ENCODE data around the gene HMGA1. TPM values are rescaled to one million over a fixed set of nuclear protein-coding genes. Genes with fewer than 3 reads are reported as not detected.

Gene HMGA1
- total and polyA plus RNA-seq, 2 experiments from 2014 or later = 1,411 to 2,052 TPM

DNA sequence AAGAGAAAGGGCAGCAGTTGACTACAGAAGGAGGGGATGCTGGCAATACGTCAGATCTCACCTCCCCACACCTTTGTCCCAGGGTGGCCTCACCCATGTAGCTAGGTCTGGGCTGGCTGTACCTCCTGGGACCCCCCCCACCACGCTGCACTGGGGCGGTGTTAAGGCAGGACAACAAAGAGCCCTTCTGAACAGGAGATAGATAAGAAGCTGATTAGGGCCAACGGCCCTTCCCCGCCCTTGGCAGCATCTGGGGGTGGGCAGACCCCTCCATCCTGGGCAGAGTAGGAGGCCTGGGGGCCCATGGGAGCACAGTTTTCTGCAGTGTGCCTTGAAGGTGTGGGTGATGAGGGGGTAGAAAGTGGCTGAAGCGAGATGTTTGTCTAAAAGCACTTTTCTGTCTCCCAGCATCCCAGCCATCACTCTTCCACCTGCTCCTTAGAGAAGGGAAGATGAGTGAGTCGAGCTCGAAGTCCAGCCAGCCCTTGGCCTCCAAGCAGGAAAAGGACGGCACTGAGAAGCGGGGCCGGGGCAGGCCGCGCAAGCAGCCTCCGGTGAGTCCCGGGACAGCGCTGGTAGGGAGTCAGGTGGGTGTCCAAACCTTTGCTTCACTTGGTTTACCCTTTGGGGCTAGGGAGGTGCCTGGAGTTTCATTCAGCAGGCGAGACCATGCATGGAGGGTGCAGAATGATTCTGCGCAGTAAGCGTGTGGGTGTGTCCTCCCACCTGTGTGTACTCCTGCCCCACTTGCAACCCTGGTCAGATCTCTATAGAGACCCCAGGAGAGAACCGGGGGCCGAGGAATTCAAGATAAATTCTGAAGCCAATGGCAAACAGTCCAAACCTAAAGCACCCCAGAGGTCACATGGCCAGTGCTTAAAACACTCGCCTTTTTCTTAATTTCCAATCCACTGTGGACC lies 3.9 kb downstream of the HMGA1 start:
- no peaks in the 10 kb centered on the region for H3K27me3 ChIP-seq (ENCODE audit: insufficient read depth)
- H3K79me2 ChIP-seq (replicated peaks; ENCODE audit: insufficient read depth) = peaks cover 71% of the 10 kb centered on the region
- H3K4me1 ChIP-seq (ENCODE audit: insufficient read depth) = peaks cover 55% of the 10 kb centered on the region
- peak overlapping the region; percentile 92 for H3K4me2 ChIP-seq
- H3K4me3 ChIP-seq = peak overlapping the region; percentile 73
- peak overlapping the region; percentile 97 for H3K27ac ChIP-seq (ENCODE audit: low read depth)
- no peak overlapping the region for H2AFZ ChIP-seq
- no peak for ATAC-seq
- H3K27me3 Mint-ChIP-seq (ENCODE audit: insufficient read depth, low read depth, poor library complexity) = peaks cover 63% of the 10 kb centered on the region
- H3K4me3 Mint-ChIP-seq = peak overlapping the region; percentile 98
- no peak for TF ChIP-seq CREB1 (CRISPR knock-in tag; IDR thresholded peaks at IDR 0.05; ENCODE audit: low read depth)
- no peak for TF ChIP-seq ZNF114 (CRISPR knock-in tag; IDR thresholded peaks at IDR 0.05)
- TF ChIP-seq POLR2AphosphoS5 (IDR thresholded peaks at IDR 0.05; ENCODE audit: low read depth) = 0 out of 2 replicates have a peak, but pooled peaks have one; percentile 27
- TF ChIP-seq STAT1 (IDR thresholded peaks at IDR 0.05; ENCODE audit: unreplicated experiment) = no peak
- TF ChIP-seq, protein P1, sequence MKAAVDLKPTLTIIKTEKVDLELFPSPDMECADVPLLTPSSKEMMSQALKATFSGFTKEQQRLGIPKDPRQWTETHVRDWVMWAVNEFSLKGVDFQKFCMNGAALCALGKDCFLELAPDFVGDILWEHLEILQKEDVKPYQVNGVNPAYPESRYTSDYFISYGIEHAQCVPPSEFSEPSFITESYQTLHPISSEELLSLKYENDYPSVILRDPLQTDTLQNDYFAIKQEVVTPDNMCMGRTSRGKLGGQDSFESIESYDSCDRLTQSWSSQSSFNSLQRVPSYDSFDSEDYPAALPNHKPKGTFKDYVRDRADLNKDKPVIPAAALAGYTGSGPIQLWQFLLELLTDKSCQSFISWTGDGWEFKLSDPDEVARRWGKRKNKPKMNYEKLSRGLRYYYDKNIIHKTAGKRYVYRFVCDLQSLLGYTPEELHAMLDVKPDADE (IDR thresholded peaks at IDR 0.05) = no peak
- peaks cover 63% of the 10 kb centered on the region for H3K4me1 Mint-ChIP-seq
- peaks cover 7% of the 10 kb centered on the region; the same call in 2 of the 3 replicates for H3K9me3 Mint-ChIP-seq
- H3K36me3 ChIP-seq (ENCODE audit: insufficient read depth) = peaks cover 49% of the 10 kb centered on the region
- no peaks in the 10 kb centered on the region for H3K9me2 ChIP-seq (ENCODE audit: insufficient read depth)
- H3K36me3 Mint-ChIP-seq (ENCODE audit: low read depth) = peaks cover 75% of the 10 kb centered on the region
- peak overlapping the region; percentile 93 for H3K27ac Mint-ChIP-seq
- peaks cover 73% of the 10 kb centered on the region for H3F3A ChIP-seq (replicated peaks; ENCODE audit: low read depth)
- DNase-seq (ENCODE audit: low spot score) = no peak
- H4K20me1 ChIP-seq (replicated peaks; ENCODE audit: insufficient read depth) = peaks cover 59% of the 10 kb centered on the region

DNA sequence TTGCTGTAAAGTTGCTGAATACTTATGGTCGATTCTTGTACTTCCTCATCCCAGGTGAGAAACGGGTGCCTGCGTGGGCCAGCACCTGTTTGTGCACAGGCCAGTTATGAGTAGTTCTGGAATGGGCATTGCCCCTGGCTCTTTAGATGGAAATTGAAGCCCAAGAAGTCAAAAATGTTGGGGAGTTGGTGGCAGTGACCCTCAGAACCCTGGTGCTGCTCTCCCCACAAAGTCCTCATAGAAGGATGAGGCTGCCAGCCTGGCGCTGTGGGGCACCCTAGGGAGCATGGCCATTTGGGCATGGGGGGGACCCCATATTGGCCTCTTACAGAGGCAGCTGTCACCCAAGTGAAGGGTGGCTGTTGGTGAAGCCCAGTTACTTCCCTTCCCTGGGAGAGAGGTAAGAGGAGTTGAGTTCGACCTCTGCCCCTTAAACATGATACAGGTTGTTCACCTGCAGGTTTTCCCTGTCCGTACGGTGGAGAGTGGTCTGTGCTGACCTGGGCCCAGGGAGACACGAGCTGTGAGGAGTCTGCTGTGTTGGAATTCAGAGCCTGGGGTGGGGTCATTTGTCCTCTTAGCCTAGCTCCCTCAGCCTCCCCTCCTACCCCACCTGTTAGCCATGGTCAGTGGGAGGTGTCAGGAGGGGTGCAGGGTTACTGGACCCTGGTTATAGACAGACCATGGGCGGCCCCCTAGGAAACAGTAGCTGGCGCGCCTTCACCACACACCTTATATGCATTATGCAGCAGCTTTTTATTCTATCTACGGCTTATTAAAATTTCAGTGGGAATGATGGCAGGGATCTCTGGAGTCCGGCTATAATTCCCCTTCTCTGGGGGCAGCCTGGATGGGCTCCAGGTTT lies 4.9 kb downstream of the HMGA1 start:
- Mint-ChIP-seq H3K27me3 (ENCODE audit: insufficient read depth, low read depth, poor library complexity) (peaks cover 66% of the 10 kb centered on the region), H3K9me3 (peaks cover 7% of the 10 kb centered on the region; the same call in 2 of the 3 replicates), H3K27ac (peak overlapping the region; percentile 93), H3K4me1 (peaks cover 71% of the 10 kb centered on the region), H3K36me3 (ENCODE audit: low read depth) (peaks cover 83% of the 10 kb centered on the region), H3K4me3 (peak overlapping the region; percentile 98)
- Histone ChIP-seq H3K4me2 (peak overlapping the region; percentile 92), H3K79me2 (replicated peaks; ENCODE audit: insufficient read depth) (peaks cover 66% of the 10 kb centered on the region), H3K27me3 (ENCODE audit: insufficient read depth) (no peaks in the 10 kb centered on the region), H3K36me3 (ENCODE audit: insufficient read depth) (peaks cover 49% of the 10 kb centered on the region), H2AFZ (no peak overlapping the region), H3K9me2 (ENCODE audit: insufficient read depth) (no peaks in the 10 kb centered on the region), H3K4me1 (ENCODE audit: insufficient read depth) (peaks cover 61% of the 10 kb centered on the region), H3F3A (replicated peaks; ENCODE audit: low read depth) (peaks cover 71% of the 10 kb centered on the region), H4K20me1 (replicated peaks; ENCODE audit: insufficient read depth) (peaks cover 59% of the 10 kb centered on the region), H3K4me3 (no peak overlapping the region), H3K27ac (ENCODE audit: low read depth) (peak overlapping the region; percentile 97)
- ATAC-seq (no peak), DNase-seq (ENCODE audit: low spot score) (no peak)
- TF ChIP-seq STAT1 (IDR thresholded peaks at IDR 0.05; ENCODE audit: unreplicated experiment) (no peak), NANOG (IDR thresholded peaks at IDR 0.05; ENCODE audit: borderline replicate concordance) (no peak), JUNB (IDR thresholded peaks at IDR 0.05; ENCODE audit: unreplicated experiment) (no peak), CREB1 (CRISPR knock-in tag; IDR thresholded peaks at IDR 0.05; ENCODE audit: low read depth) (no peak)
- TF ChIP-seq, protein P1 (IDR thresholded peaks at IDR 0.05) = no peak
- TF ChIP-seq, protein P2, sequence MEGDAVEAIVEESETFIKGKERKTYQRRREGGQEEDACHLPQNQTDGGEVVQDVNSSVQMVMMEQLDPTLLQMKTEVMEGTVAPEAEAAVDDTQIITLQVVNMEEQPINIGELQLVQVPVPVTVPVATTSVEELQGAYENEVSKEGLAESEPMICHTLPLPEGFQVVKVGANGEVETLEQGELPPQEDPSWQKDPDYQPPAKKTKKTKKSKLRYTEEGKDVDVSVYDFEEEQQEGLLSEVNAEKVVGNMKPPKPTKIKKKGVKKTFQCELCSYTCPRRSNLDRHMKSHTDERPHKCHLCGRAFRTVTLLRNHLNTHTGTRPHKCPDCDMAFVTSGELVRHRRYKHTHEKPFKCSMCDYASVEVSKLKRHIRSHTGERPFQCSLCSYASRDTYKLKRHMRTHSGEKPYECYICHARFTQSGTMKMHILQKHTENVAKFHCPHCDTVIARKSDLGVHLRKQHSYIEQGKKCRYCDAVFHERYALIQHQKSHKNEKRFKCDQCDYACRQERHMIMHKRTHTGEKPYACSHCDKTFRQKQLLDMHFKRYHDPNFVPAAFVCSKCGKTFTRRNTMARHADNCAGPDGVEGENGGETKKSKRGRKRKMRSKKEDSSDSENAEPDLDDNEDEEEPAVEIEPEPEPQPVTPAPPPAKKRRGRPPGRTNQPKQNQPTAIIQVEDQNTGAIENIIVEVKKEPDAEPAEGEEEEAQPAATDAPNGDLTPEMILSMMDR (conservative IDR thresholded peaks at IDR 0.05; ENCODE audit: low read depth in 2 of 2) = no peak
